ENCODE measurements around the gene SORCS1. TPM values are rescaled to one million over a fixed set of nuclear protein-coding genes. Genes with fewer than 3 reads are reported as not detected.

SORCS1 gene
- total and polyA plus RNA-seq, 2 experiments from 2014 or later, result 2.9 to 8.9 TPM

DNA sequence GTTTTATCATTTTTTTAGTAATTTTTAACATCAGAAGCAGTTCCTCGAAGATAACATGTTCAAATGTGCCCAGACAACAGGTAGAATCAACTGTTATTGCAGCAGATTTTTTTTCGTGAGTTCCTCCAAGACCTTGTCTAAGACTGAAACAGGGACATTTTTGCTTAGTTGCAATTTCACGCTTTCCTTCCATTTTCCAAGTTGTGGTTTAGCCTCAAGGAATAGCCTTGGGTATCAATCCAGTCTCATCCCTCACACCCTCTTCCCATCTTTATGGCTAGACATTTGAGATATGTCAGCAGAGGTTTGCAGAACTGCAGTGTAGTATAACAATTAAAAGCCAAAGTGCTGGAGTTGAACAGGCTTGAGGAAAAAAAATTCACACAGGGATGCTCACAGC lies 152.5 kb downstream of the SORCS1 start:
- Mint-ChIP-seq H3K4me1 (peaks cover 26% of the 10 kb centered on the region), H3K9me3 (no peaks in the 10 kb centered on the region; the same call in 2 of the 3 replicates), H3K27ac (no peak overlapping the region), H3K4me3 (no peak overlapping the region), H3K27me3 (ENCODE audit: insufficient read depth, low read depth, poor library complexity) (peaks cover 3% of the 10 kb centered on the region), H3K36me3 (ENCODE audit: low read depth) (no peaks in the 10 kb centered on the region)
- Histone ChIP-seq H3K36me3 (ENCODE audit: insufficient read depth) (no peaks in the 10 kb centered on the region; the same call in 1 of the 2 replicates), H4K20me1 (replicated peaks; ENCODE audit: insufficient read depth) (no peaks in the 10 kb centered on the region), H3K4me1 (ENCODE audit: insufficient read depth) (peaks cover 3% of the 10 kb centered on the region; the same call in 1 of the 2 replicates), H3K79me2 (replicated peaks; ENCODE audit: insufficient read depth) (no peaks in the 10 kb centered on the region), H3F3A (replicated peaks; ENCODE audit: low read depth) (no peaks in the 10 kb centered on the region), H3K27me3 (ENCODE audit: insufficient read depth) (no peaks in the 10 kb centered on the region), H3K9me2 (ENCODE audit: insufficient read depth) (0 out of 2 replicates have a peak, but pooled peaks cover 4% of the 10 kb centered on the region), H3K4me2 (no peak overlapping the region), H2AFZ (no peak overlapping the region), H3K4me3 (no peak overlapping the region), H3K27ac (ENCODE audit: low read depth) (no peak overlapping the region)
- DNase-seq (ENCODE audit: low spot score), result no peak
- no peak for TF ChIP-seq POLR2AphosphoS5 (IDR thresholded peaks at IDR 0.05; ENCODE audit: low read depth)
- TF ChIP-seq, protein P1, sequence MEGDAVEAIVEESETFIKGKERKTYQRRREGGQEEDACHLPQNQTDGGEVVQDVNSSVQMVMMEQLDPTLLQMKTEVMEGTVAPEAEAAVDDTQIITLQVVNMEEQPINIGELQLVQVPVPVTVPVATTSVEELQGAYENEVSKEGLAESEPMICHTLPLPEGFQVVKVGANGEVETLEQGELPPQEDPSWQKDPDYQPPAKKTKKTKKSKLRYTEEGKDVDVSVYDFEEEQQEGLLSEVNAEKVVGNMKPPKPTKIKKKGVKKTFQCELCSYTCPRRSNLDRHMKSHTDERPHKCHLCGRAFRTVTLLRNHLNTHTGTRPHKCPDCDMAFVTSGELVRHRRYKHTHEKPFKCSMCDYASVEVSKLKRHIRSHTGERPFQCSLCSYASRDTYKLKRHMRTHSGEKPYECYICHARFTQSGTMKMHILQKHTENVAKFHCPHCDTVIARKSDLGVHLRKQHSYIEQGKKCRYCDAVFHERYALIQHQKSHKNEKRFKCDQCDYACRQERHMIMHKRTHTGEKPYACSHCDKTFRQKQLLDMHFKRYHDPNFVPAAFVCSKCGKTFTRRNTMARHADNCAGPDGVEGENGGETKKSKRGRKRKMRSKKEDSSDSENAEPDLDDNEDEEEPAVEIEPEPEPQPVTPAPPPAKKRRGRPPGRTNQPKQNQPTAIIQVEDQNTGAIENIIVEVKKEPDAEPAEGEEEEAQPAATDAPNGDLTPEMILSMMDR (conservative IDR thresholded peaks at IDR 0.05; ENCODE audit: low read depth in 2 of 2), result no peak
- TF ChIP-seq, protein P2, sequence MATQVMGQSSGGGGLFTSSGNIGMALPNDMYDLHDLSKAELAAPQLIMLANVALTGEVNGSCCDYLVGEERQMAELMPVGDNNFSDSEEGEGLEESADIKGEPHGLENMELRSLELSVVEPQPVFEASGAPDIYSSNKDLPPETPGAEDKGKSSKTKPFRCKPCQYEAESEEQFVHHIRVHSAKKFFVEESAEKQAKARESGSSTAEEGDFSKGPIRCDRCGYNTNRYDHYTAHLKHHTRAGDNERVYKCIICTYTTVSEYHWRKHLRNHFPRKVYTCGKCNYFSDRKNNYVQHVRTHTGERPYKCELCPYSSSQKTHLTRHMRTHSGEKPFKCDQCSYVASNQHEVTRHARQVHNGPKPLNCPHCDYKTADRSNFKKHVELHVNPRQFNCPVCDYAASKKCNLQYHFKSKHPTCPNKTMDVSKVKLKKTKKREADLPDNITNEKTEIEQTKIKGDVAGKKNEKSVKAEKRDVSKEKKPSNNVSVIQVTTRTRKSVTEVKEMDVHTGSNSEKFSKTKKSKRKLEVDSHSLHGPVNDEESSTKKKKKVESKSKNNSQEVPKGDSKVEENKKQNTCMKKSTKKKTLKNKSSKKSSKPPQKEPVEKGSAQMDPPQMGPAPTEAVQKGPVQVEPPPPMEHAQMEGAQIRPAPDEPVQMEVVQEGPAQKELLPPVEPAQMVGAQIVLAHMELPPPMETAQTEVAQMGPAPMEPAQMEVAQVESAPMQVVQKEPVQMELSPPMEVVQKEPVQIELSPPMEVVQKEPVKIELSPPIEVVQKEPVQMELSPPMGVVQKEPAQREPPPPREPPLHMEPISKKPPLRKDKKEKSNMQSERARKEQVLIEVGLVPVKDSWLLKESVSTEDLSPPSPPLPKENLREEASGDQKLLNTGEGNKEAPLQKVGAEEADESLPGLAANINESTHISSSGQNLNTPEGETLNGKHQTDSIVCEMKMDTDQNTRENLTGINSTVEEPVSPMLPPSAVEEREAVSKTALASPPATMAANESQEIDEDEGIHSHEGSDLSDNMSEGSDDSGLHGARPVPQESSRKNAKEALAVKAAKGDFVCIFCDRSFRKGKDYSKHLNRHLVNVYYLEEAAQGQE (IDR thresholded peaks at IDR 0.05; ENCODE audit: unreplicated experiment), result no peak
- no peak for TF ChIP-seq ZNF331 (CRISPR knock-in tag; IDR thresholded peaks at IDR 0.05; ENCODE audit: low read depth)
- TF ChIP-seq EZH2phosphoT487 (IDR thresholded peaks at IDR 0.05; ENCODE audit: unreplicated experiment), result no peak
- TF ChIP-seq CREB1 (CRISPR knock-in tag; IDR thresholded peaks at IDR 0.05; ENCODE audit: low read depth), result no peak
- no peak for TF ChIP-seq STAT1 (IDR thresholded peaks at IDR 0.05; ENCODE audit: unreplicated experiment)
- TF ChIP-seq JUNB (IDR thresholded peaks at IDR 0.05; ENCODE audit: unreplicated experiment), result no peak
- no peak for TF ChIP-seq ZNF114 (CRISPR knock-in tag; IDR thresholded peaks at IDR 0.05)
- no peak for TF ChIP-seq EZH2 (IDR thresholded peaks at IDR 0.05; ENCODE audit: low read depth, unreplicated experiment)
- TF ChIP-seq NANOG (IDR thresholded peaks at IDR 0.05; ENCODE audit: borderline replicate concordance), result no peak
- TF ChIP-seq, protein P3, sequence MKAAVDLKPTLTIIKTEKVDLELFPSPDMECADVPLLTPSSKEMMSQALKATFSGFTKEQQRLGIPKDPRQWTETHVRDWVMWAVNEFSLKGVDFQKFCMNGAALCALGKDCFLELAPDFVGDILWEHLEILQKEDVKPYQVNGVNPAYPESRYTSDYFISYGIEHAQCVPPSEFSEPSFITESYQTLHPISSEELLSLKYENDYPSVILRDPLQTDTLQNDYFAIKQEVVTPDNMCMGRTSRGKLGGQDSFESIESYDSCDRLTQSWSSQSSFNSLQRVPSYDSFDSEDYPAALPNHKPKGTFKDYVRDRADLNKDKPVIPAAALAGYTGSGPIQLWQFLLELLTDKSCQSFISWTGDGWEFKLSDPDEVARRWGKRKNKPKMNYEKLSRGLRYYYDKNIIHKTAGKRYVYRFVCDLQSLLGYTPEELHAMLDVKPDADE (IDR thresholded peaks at IDR 0.05), result no peak
- TF ChIP-seq, protein P4, sequence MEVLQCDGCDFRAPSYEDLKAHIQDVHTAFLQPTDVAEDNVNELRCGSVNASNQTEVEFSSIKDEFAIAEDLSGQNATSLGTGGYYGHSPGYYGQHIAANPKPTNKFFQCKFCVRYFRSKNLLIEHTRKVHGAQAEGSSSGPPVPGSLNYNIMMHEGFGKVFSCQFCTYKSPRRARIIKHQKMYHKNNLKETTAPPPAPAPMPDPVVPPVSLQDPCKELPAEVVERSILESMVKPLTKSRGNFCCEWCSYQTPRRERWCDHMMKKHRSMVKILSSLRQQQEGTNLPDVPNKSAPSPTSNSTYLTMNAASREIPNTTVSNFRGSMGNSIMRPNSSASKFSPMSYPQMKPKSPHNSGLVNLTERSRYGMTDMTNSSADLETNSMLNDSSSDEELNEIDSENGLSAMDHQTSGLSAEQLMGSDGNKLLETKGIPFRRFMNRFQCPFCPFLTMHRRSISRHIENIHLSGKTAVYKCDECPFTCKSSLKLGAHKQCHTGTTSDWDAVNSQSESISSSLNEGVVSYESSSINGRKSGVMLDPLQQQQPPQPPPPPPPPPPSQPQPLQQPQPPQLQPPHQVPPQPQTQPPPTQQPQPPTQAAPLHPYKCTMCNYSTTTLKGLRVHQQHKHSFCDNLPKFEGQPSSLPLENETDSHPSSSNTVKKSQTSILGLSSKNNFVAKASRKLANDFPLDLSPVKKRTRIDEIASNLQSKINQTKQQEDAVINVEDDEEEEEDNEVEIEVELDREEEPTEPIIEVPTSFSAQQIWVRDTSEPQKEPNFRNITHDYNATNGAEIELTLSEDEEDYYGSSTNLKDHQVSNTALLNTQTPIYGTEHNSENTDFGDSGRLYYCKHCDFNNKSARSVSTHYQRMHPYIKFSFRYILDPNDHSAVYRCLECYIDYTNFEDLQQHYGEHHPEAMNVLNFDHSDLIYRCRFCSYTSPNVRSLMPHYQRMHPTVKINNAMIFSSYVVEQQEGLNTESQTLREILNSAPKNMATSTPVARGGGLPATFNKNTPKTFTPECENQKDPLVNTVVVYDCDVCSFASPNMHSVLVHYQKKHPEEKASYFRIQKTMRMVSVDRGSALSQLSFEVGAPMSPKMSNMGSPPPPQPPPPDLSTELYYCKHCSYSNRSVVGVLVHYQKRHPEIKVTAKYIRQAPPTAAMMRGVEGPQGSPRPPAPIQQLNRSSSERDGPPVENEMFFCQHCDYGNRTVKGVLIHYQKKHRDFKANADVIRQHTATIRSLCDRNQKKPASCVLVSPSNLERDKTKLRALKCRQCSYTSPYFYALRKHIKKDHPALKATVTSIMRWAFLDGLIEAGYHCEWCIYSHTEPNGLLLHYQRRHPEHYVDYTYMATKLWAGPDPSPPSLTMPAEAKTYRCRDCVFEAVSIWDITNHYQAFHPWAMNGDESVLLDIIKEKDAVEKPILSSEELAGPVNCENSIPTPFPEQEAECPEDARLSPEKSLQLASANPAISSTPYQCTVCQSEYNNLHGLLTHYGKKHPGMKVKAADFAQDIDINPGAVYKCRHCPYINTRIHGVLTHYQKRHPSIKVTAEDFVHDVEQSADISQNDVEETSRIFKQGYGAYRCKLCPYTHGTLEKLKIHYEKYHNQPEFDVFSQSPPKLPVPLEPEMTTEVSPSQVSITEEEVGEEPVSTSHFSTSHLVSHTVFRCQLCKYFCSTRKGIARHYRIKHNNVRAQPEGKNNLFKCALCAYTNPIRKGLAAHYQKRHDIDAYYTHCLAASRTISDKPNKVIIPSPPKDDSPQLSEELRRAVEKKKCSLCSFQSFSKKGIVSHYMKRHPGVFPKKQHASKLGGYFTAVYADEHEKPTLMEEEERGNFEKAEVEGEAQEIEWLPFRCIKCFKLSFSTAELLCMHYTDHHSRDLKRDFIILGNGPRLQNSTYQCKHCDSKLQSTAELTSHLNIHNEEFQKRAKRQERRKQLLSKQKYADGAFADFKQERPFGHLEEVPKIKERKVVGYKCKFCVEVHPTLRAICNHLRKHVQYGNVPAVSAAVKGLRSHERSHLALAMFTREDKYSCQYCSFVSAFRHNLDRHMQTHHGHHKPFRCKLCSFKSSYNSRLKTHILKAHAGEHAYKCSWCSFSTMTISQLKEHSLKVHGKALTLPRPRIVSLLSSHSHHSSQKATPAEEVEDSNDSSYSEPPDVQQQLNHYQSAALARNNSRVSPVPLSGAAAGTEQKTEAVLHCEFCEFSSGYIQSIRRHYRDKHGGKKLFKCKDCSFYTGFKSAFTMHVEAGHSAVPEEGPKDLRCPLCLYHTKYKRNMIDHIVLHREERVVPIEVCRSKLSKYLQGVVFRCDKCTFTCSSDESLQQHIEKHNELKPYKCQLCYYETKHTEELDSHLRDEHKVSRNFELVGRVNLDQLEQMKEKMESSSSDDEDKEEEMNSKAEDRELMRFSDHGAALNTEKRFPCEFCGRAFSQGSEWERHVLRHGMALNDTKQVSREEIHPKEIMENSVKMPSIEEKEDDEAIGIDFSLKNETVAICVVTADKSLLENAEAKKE (CRISPR knock-in tag; IDR thresholded peaks at IDR 0.05), result no peak
- ATAC-seq, result no peak

Measured in GM23338 (cell line).